Measurements from ENCODE around the gene LRRC52.

Gene LRRC52

DNA sequence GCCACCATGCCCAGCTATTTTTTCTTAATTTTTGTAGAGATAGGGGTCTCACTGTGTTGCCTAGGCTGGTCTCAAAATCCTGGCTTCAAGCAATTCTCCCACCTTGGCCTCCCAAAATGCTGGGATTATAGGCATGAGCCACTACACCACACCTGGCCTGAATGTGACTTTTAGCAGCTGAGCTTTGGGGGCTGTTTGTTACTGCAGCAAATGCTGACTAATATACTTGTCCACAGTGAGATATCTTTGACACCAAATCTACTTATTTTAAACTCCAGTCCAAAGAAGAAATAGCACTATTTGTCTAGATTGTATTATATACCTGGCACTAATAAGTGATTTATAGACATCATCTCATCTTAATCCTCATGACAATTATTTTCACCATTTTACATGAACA, 30.5 kb downstream of the LRRC52 start:
- H3K4me3 ChIP-seq (ENCODE audit: low read length in 2 of 2), result no peak overlapping the region
- no peak overlapping the region for H3K27ac ChIP-seq (replicated peaks; ENCODE audit: low read length)
- DNase-seq (ENCODE audit: low spot score), result no peak
- H3K36me3 ChIP-seq (replicated peaks in 1 of 2; ENCODE audit: control insufficient read depth in 2 of 2, insufficient read depth in 2 of 2, low read length in 2 of 2), result no peaks in the 10 kb centered on the region
- no peaks in the 10 kb centered on the region for H3K9me3 ChIP-seq (replicated peaks in 1 of 2; ENCODE audit: control insufficient read depth in 2 of 2, insufficient read depth in 1 of 2, low read depth in 1 of 2, low read length in 2 of 2)
- H3K23ac ChIP-seq (ENCODE audit: low read depth, low read length, poor library complexity), result no peak overlapping the region
- H3K27me3 ChIP-seq (ENCODE audit: control insufficient read depth in 3 of 3, insufficient read depth in 3 of 3, low read depth in 1 of 3, low read length in 3 of 3), result no peaks in the 10 kb centered on the region
- no peaks in the 10 kb centered on the region for H3K79me1 ChIP-seq (ENCODE audit: low read depth, low read length)
- H4K8ac ChIP-seq (ENCODE audit: low read depth, low read length), result no peak overlapping the region
- H2BK5ac ChIP-seq (ENCODE audit: low read length), result no peak overlapping the region
- no peak overlapping the region for H2BK12ac ChIP-seq (ENCODE audit: low read length)
- no peak overlapping the region for H2BK15ac ChIP-seq (ENCODE audit: low read length)
- H3K4ac ChIP-seq (ENCODE audit: low read length), result no peak overlapping the region
- no peak overlapping the region for H2AK5ac ChIP-seq (ENCODE audit: low read depth, low read length)
- H3K14ac ChIP-seq (ENCODE audit: low read length), result no peak overlapping the region
- no peak overlapping the region for H3K4me2 ChIP-seq (ENCODE audit: insufficient read depth, low read length, poor library complexity, severe bottlenecking)
- no peak overlapping the region for H3K18ac ChIP-seq (ENCODE audit: low read length)
- H3K4me1 ChIP-seq (ENCODE audit: control insufficient read depth in 2 of 2, insufficient read depth in 1 of 2, low read depth in 1 of 2, low read length in 2 of 2), result no peaks in the 10 kb centered on the region
- no peak overlapping the region for H3K9ac ChIP-seq (ENCODE audit: low read depth, low read length, poor library complexity)
- H2BK120ac ChIP-seq (ENCODE audit: low read depth, low read length), result no peak overlapping the region
- H2AFZ ChIP-seq (ENCODE audit: low read length), result no peak overlapping the region
- no peak overlapping the region for H4K91ac ChIP-seq (ENCODE audit: low read depth, low read length, poor library complexity)

DNA sequence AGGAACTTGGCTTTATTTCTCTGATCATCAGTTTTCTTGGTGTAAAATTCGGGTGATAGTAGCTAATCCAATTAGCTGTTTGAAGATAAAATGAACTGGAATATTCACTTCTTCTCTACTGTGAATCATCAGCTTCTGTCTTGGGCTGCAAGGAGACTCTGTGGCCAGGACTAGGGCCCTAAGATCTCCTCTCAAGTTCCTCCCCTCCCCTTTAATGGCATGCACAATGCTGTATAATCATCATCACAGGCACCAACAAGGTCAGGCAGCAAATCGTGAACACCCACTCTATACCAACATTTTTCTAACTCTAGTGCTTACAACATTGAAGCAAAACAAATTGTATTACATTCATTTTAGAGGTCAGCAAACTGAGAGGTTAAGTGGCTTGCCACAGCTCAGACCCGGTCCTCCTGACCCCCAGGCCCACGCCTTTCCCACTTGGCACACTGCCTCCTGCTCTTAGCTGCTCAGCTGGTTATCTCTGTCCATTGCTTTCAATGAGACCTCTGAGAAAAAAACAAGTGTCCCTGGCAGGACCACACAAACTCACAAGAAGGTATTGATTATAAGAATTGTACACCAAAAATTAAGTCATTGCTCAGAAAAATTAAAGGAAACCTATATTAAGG, 31.8 kb downstream of the LRRC52 start:
- no peak overlapping the region for H3K18ac ChIP-seq (ENCODE audit: low read length)
- no peak overlapping the region for H4K8ac ChIP-seq (ENCODE audit: low read depth, low read length)
- no peak overlapping the region for H2AFZ ChIP-seq (ENCODE audit: low read length)
- H4K91ac ChIP-seq (ENCODE audit: low read depth, low read length, poor library complexity), result no peak overlapping the region
- no CpG with 5 or more reads among the region's 4 CpGs for WGBS, 2 donors (ENCODE audit: extremely low coverage in 2 of 2, insufficient read length in 2 of 2, insufficient replicate concordance in 1 of 2)
- DNase-seq (ENCODE audit: low spot score), result no peak
- H2BK5ac ChIP-seq (ENCODE audit: low read length), result no peak overlapping the region
- H2BK120ac ChIP-seq (ENCODE audit: low read depth, low read length), result no peak overlapping the region
- no peaks in the 10 kb centered on the region for H3K36me3 ChIP-seq (replicated peaks in 1 of 2; ENCODE audit: control insufficient read depth in 2 of 2, insufficient read depth in 2 of 2, low read length in 2 of 2)
- peaks cover 0 to under 1% (median 0%) of the 10 kb centered on the region in 3 experiments for H3K27me3 ChIP-seq (ENCODE audit: control insufficient read depth in 3 of 3, insufficient read depth in 3 of 3, low read depth in 1 of 3, low read length in 3 of 3)
- no peak overlapping the region for H3K4me3 ChIP-seq (ENCODE audit: low read length in 2 of 2)
- H3K79me1 ChIP-seq (ENCODE audit: low read depth, low read length), result no peaks in the 10 kb centered on the region
- H2BK12ac ChIP-seq (ENCODE audit: low read length), result no peak overlapping the region
- H3K27ac ChIP-seq (replicated peaks; ENCODE audit: low read length), result no peak overlapping the region
- H3K9me3 ChIP-seq (replicated peaks in 1 of 2; ENCODE audit: control insufficient read depth in 2 of 2, insufficient read depth in 1 of 2, low read depth in 1 of 2, low read length in 2 of 2), result no peaks in the 10 kb centered on the region
- H3K9ac ChIP-seq (ENCODE audit: low read depth, low read length, poor library complexity), result no peak overlapping the region
- H3K4ac ChIP-seq (ENCODE audit: low read length), result no peak overlapping the region
- H2AK5ac ChIP-seq (ENCODE audit: low read depth, low read length), result no peak overlapping the region
- H2BK15ac ChIP-seq (ENCODE audit: low read length), result no peak overlapping the region
- H3K23ac ChIP-seq (ENCODE audit: low read depth, low read length, poor library complexity), result no peak overlapping the region
- H3K4me2 ChIP-seq (ENCODE audit: insufficient read depth, low read length, poor library complexity, severe bottlenecking), result no peak overlapping the region
- H3K14ac ChIP-seq (ENCODE audit: low read length), result no peak overlapping the region
- H3K4me1 ChIP-seq (ENCODE audit: control insufficient read depth in 2 of 2, insufficient read depth in 1 of 2, low read depth in 1 of 2, low read length in 2 of 2), result no peaks in the 10 kb centered on the region

DNA sequence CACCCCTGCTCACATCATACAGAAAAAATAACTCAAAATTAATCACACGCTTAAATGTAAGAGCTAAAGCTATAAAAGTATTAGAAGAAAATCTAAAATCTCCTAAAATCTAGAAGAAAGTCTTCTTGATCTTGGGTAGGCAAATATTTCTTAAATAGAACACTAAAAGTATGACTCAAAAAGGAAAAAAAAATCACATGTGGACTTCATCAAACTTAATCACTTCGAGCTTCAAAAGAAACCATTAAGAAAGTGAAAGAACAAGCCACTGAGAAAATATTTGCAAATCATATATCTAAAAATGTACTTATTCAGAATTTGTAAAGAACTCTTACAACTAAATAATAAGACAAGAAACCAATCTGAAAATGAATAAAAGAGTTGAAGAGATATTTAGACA, 32.7 kb downstream of the LRRC52 start:
- H2BK15ac ChIP-seq (ENCODE audit: low read length), result no peak overlapping the region
- no peak overlapping the region for H3K18ac ChIP-seq (ENCODE audit: low read length)
- no peaks in the 10 kb centered on the region for H3K4me1 ChIP-seq (ENCODE audit: control insufficient read depth in 2 of 2, insufficient read depth in 1 of 2, low read depth in 1 of 2, low read length in 2 of 2)
- H3K27me3 ChIP-seq (ENCODE audit: control insufficient read depth in 3 of 3, insufficient read depth in 3 of 3, low read depth in 1 of 3, low read length in 3 of 3), result peaks cover 0 to 2% (median 0%) of the 10 kb centered on the region in 3 experiments
- no peak overlapping the region for H2AK5ac ChIP-seq (ENCODE audit: low read depth, low read length)
- H3K14ac ChIP-seq (ENCODE audit: low read length), result no peak overlapping the region
- H2AFZ ChIP-seq (ENCODE audit: low read length), result no peak overlapping the region
- no peak overlapping the region for H3K4me2 ChIP-seq (ENCODE audit: insufficient read depth, low read length, poor library complexity, severe bottlenecking)
- no peak overlapping the region for H3K4me3 ChIP-seq (ENCODE audit: low read length in 2 of 2)
- no CpG with 5 or more reads among the region's 2 CpGs for WGBS, 2 donors (ENCODE audit: extremely low coverage in 2 of 2, insufficient read length in 2 of 2, insufficient replicate concordance in 1 of 2)
- no peaks in the 10 kb centered on the region for H3K36me3 ChIP-seq (replicated peaks in 1 of 2; ENCODE audit: control insufficient read depth in 2 of 2, insufficient read depth in 2 of 2, low read length in 2 of 2)
- H2BK5ac ChIP-seq (ENCODE audit: low read length), result no peak overlapping the region
- no peak overlapping the region for H3K27ac ChIP-seq (replicated peaks; ENCODE audit: low read length)
- no peak for DNase-seq (ENCODE audit: low spot score)
- H4K8ac ChIP-seq (ENCODE audit: low read depth, low read length), result no peak overlapping the region
- H3K23ac ChIP-seq (ENCODE audit: low read depth, low read length, poor library complexity), result no peak overlapping the region
- no peak overlapping the region for H2BK12ac ChIP-seq (ENCODE audit: low read length)
- no peaks in the 10 kb centered on the region for H3K9me3 ChIP-seq (replicated peaks in 1 of 2; ENCODE audit: control insufficient read depth in 2 of 2, insufficient read depth in 1 of 2, low read depth in 1 of 2, low read length in 2 of 2)
- no peak overlapping the region for H4K91ac ChIP-seq (ENCODE audit: low read depth, low read length, poor library complexity)
- no peaks in the 10 kb centered on the region for H3K79me1 ChIP-seq (ENCODE audit: low read depth, low read length)
- H2BK120ac ChIP-seq (ENCODE audit: low read depth, low read length), result no peak overlapping the region
- H3K4ac ChIP-seq (ENCODE audit: low read length), result no peak overlapping the region
- H3K9ac ChIP-seq (ENCODE audit: low read depth, low read length, poor library complexity), result no peak overlapping the region

DNA sequence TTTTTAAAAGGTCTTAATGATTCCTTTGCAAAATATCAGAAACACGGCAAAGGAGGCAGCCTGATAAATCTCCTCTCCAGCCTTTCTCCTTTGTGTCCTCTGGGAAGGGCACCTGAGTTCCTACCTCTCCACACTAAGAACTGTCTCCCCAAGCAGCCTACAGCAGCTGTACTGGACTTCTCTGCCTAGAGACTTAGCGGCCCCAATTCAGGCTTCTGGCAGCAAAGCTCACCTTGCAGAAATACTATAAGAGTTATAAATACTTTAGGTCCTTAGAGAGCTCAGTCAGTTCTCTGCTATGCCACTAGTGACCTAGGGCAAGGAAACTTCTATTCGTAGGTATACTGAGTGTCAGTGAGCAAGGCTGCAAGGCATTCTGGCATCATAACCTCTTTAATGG, 33.9 kb downstream of the LRRC52 start:
- H4K91ac ChIP-seq (ENCODE audit: low read depth, low read length, poor library complexity), result no peak overlapping the region
- H3K27ac ChIP-seq (replicated peaks; ENCODE audit: low read length), result no peak overlapping the region
- H2BK15ac ChIP-seq (ENCODE audit: low read length), result no peak overlapping the region
- H3K18ac ChIP-seq (ENCODE audit: low read length), result no peak overlapping the region
- WGBS, 2 donors (ENCODE audit: extremely low coverage in 2 of 2, insufficient read length in 2 of 2, insufficient replicate concordance in 1 of 2), result no CpG with 5 or more reads among the region's 3 CpGs
- no peak overlapping the region for H3K14ac ChIP-seq (ENCODE audit: low read length)
- H2BK5ac ChIP-seq (ENCODE audit: low read length), result no peak overlapping the region
- H2BK12ac ChIP-seq (ENCODE audit: low read length), result no peak overlapping the region
- no peak overlapping the region for H2BK120ac ChIP-seq (ENCODE audit: low read depth, low read length)
- H3K4ac ChIP-seq (ENCODE audit: low read length), result no peak overlapping the region
- no peak overlapping the region for H2AK5ac ChIP-seq (ENCODE audit: low read depth, low read length)
- H2AFZ ChIP-seq (ENCODE audit: low read length), result no peak overlapping the region
- no peaks in the 10 kb centered on the region for H3K79me1 ChIP-seq (ENCODE audit: low read depth, low read length)
- H3K4me3 ChIP-seq (ENCODE audit: low read length in 2 of 2), result no peak overlapping the region
- no peak overlapping the region for H3K23ac ChIP-seq (ENCODE audit: low read depth, low read length, poor library complexity)
- H3K27me3 ChIP-seq (ENCODE audit: control insufficient read depth in 3 of 3, insufficient read depth in 3 of 3, low read depth in 1 of 3, low read length in 3 of 3), result peaks cover 0 to 2% (median 0%) of the 10 kb centered on the region in 3 experiments
- no peak overlapping the region for H4K8ac ChIP-seq (ENCODE audit: low read depth, low read length)
- no peaks in the 10 kb centered on the region for H3K36me3 ChIP-seq (replicated peaks in 1 of 2; ENCODE audit: control insufficient read depth in 2 of 2, insufficient read depth in 2 of 2, low read length in 2 of 2)
- H3K4me1 ChIP-seq (ENCODE audit: control insufficient read depth in 2 of 2, insufficient read depth in 1 of 2, low read depth in 1 of 2, low read length in 2 of 2), result no peaks in the 10 kb centered on the region
- no peak for DNase-seq (ENCODE audit: low spot score)
- H3K9me3 ChIP-seq (replicated peaks in 1 of 2; ENCODE audit: control insufficient read depth in 2 of 2, insufficient read depth in 1 of 2, low read depth in 1 of 2, low read length in 2 of 2), result no peaks in the 10 kb centered on the region
- no peak overlapping the region for H3K9ac ChIP-seq (ENCODE audit: low read depth, low read length, poor library complexity)
- H3K4me2 ChIP-seq (ENCODE audit: insufficient read depth, low read length, poor library complexity, severe bottlenecking), result no peak overlapping the region

All from neuronal stem cell (in vitro differentiated cells).